HL-60 (cell line): ENCODE data around the gene BLMH.

Experiments
- DNase-seq, 2 experiments: peaks; one replicate each; pipeline ENCODE4 v3.0.0-alpha.2; 2010 to 2020; ENCODE audit warnings: low read depth in 1 of 2, low spot score in 1 of 2
- H3K27ac ChIP-seq: fragments of 250-450 bp; sonication (Bioruptor Pico); replicated peaks from 2 replicates; pipeline ENCODE4 v1.5.1; 2020; ENCODE audit warnings: mild to moderate bottlenecking, moderate library complexity
- H3K27me3 ChIP-seq: fragments of 250-450 bp; sonication (Bioruptor Pico); 2 replicates; pipeline ENCODE4 v1.5.1; 2021; ENCODE audit warnings: mild to moderate bottlenecking, moderate library complexity; ENCODE audit not compliant: insufficient read depth, poor library complexity, severe bottlenecking
- H3K4me3 ChIP-seq: replicated peaks from 2 replicates; pipeline ENCODE4 v1.5.1; 2011; ENCODE audit warnings: mild to moderate bottlenecking, control low read depth, low read length; ENCODE audit not compliant: insufficient read depth
- CTCF ChIP-seq: IDR thresholded peaks from one replicate; pipeline ENCODE4 v1.5.1; 2011; ENCODE audit warnings: low read length, control low read depth, inconsistent platforms; ENCODE audit not compliant: insufficient read depth
- GABPA ChIP-seq: IDR thresholded peaks from 2 replicates; pipeline ENCODE4 v1.6.1; 2012; ENCODE audit warnings: low read depth
- POLR2AphosphoS5 ChIP-seq: IDR thresholded peaks from 2 replicates; pipeline ENCODE4 v1.6.1; 2012; ENCODE audit warnings: low read depth
- REST ChIP-seq: IDR thresholded peaks from 2 replicates; pipeline ENCODE4 v1.6.1; 2012; ENCODE audit warnings: low read depth; ENCODE audit not compliant: insufficient replicate concordance
- SPI1 ChIP-seq: IDR thresholded peaks from 2 replicates; pipeline ENCODE4 v1.6.1; 2012; ENCODE audit warnings: low read depth, mild to moderate bottlenecking, borderline replicate concordance

BLMH gene

GRCh38 chr17:30228011-30228410 lies 63.7 kb downstream of the BLMH start:
- no peak overlapping the region for H3K27ac ChIP-seq
- no peaks in the 10 kb centered on the region for H3K27me3 ChIP-seq
- TF ChIP-seq GABPA (no peak), CTCF (no peak), SPI1 (no peak), POLR2AphosphoS5 (no peak), REST (no peak)
- H3K4me3 ChIP-seq, result no peak overlapping the region
- no peak for DNase-seq

GRCh38 chr17:30226878-30227277 lies 64.9 kb downstream of the BLMH start:
- no peak for DNase-seq
- TF ChIP-seq SPI1 (no peak), POLR2AphosphoS5 (no peak), CTCF (no peak), GABPA (no peak), REST (no peak)
- H3K4me3 ChIP-seq, result no peak overlapping the region
- no peak overlapping the region for H3K27ac ChIP-seq
- no peaks in the 10 kb centered on the region for H3K27me3 ChIP-seq

- Histone ChIP-seq H3K27me3 (no peaks in the 10 kb centered on the region), H3K27ac (no peak overlapping the region), H3K4me3 (no peak overlapping the region)
- no peak for DNase-seq
- TF ChIP-seq SPI1, result no peak
- TF ChIP-seq POLR2AphosphoS5, result no peak
- no peak for TF ChIP-seq GABPA
- TF ChIP-seq REST, result no peak
- no peak for TF ChIP-seq CTCF
Observed at GRCh38 chr17:30225919-30226553, 65.7 kb downstream of the BLMH start.
